OCI-LY1 (cell line): ENCODE data around the gene HOXD13.

Experiments
- CTCF ChIP-seq: fragments of 200-600 bp; sonication (generic), shearing (Covaris generic); IDR thresholded peaks from 2 replicates; pipeline ENCODE4 v1.5.1; 2017; ENCODE audit warnings: mild to moderate bottlenecking, antibody characterized with exemption, low read length, moderate library complexity, mixed read lengths
- EZH2 ChIP-seq: fragments of 200-600 bp; sonication (generic), shearing (Covaris generic); IDR thresholded peaks from 2 replicates; pipeline ENCODE4 v1.8.0; 2017; ENCODE audit warnings: borderline replicate concordance, mixed run types, mild to moderate bottlenecking, antibody characterized with exemption, low read length, moderate library complexity, mixed read lengths

- TF ChIP-seq CTCF (no peak), EZH2 (no peak)
These were observed 38.7 kb downstream of the HOXD13 start for GRCh38 chr2:176130957-176131847.
